Endodermal cell (in vitro differentiated cells): ENCODE data around the gene WNK2. TPM values are rescaled to one million over a fixed set of nuclear protein-coding genes. Genes with fewer than 3 reads are reported as not detected.

Experiments used
- DNase-seq: peaks from one replicate; pipeline ENCODE4 v3.0.0-alpha.2; 2017
- H3K27ac ChIP-seq: 2 replicates; pipeline ENCODE4 v1.5.1; 2013; ENCODE audit warnings: mild to moderate bottlenecking, low read depth, low read length, moderate library complexity
- H3K27me3 ChIP-seq: 2 replicates; pipeline ENCODE4 v1.6.1; 2013; ENCODE audit warnings: mild to moderate bottlenecking, low read length, moderate library complexity; ENCODE audit not compliant: insufficient read depth, control insufficient read depth, poor library complexity, severe bottlenecking
- H3K36me3 ChIP-seq: 2 replicates; pipeline ENCODE4 v1.7.0; 2013; ENCODE audit warnings: mild to moderate bottlenecking, low read length, moderate library complexity; ENCODE audit not compliant: control insufficient read depth, insufficient read depth
- H3K4me1 ChIP-seq: one replicate; pipeline ENCODE4 v1.7.0; 2013; ENCODE audit warnings: low read length; ENCODE audit not compliant: control insufficient read depth, insufficient read depth
- H3K4me3 ChIP-seq: 2 replicates; pipeline ENCODE4 v1.5.1; 2013; ENCODE audit warnings: mild to moderate bottlenecking, low read length, moderate library complexity
- H3K9ac ChIP-seq: 2 replicates; pipeline ENCODE4 v1.6.1; 2013; ENCODE audit warnings: mild to moderate bottlenecking, low read length, moderate library complexity; ENCODE audit not compliant: poor library complexity, severe bottlenecking; ENCODE audit errors: extremely low read depth
- H3K9me3 ChIP-seq: 2 replicates; pipeline ENCODE4 v1.6.1; 2013; ENCODE audit warnings: mild to moderate bottlenecking, low read length, moderate library complexity; ENCODE audit not compliant: control insufficient read depth
- H3K27ac Mint-ChIP-seq: 2 replicates; pipeline ENCODE4 v1.8.0; 2020; ENCODE audit warnings: mixed read lengths
- H3K27me3 Mint-ChIP-seq: 2 replicates; pipeline ENCODE4 v1.8.0; 2021; ENCODE audit warnings: mild to moderate bottlenecking, mixed read lengths; ENCODE audit not compliant: insufficient read depth
- H3K36me3 Mint-ChIP-seq: 2 replicates; pipeline ENCODE4 v1.8.0; 2020; ENCODE audit warnings: low read depth, mixed read lengths
- H3K4me1 Mint-ChIP-seq: 2 replicates; pipeline ENCODE4 v1.8.0; 2020; ENCODE audit warnings: mixed read lengths
- H3K4me3 Mint-ChIP-seq: 2 replicates; pipeline ENCODE4 v1.8.0; 2020; ENCODE audit warnings: mild to moderate bottlenecking, moderate library complexity, mixed read lengths
- H3K9me3 Mint-ChIP-seq: 2 replicates; pipeline ENCODE4 v1.8.0; 2020; ENCODE audit warnings: mild to moderate bottlenecking, mixed read lengths
- WGBS, 2 experiments: methylation state at CpG; one replicate each; pipeline versions ENCODE4 v1.1.5 to v1.1.7; 2013; ENCODE audit warnings: missing lambda C conversion rate in 2 of 2, mixed read lengths in 1 of 2; ENCODE audit not compliant: insufficient coverage in 1 of 2, insufficient read length in 1 of 2; 5-methylcytosine and 5-hydroxymethylcytosine counted together
- total RNA-seq, 2 donors: library from RNA; stranded (reverse); fragmentation: NEBNext Ultra II Directional in 1 of 2; extraction: Animal tissue kit (Norgen Biotek cat#: 25700) in 1 of 2; gene quantifications; 2 replicates in 1 of 2; 3 replicates in 1 of 2; pipeline ENCODE4 v1.2.1, GENCODE V29; 2021
- TF ChIP-seq, protein P1 (sequence below): fragments of 200-600 bp; sonication (generic); conservative IDR thresholded peaks from 2 replicates; pipeline ENCODE4 v1.5.0; 2021; ENCODE audit warnings: antibody characterized with exemption, mild to moderate bottlenecking

Gene WNK2
- total RNA-seq, 2 donors from 2014 or later, result 46.1 to 48.8 TPM

- Histone ChIP-seq H3K27me3 (no peaks in the 10 kb centered on the region), H3K4me1 (no peaks in the 10 kb centered on the region), H3K9me3 (no peaks in the 10 kb centered on the region), H3K4me3 (no peak overlapping the region), H3K9ac (no peak overlapping the region), H3K36me3 (no peaks in the 10 kb centered on the region), H3K27ac (no peak overlapping the region)
- no peak for DNase-seq
- Mint-ChIP-seq H3K27me3 (no peaks in the 10 kb centered on the region), H3K9me3 (no peaks in the 10 kb centered on the region), H3K4me1 (no peaks in the 10 kb centered on the region), H3K36me3 (peaks cover 7% of the 10 kb centered on the region), H3K27ac (no peak overlapping the region), H3K4me3 (no peak overlapping the region)
- 92 to 94% methylated on average over 16 to 18 of the region's 18 CpGs for WGBS, 2 experiments
- TF ChIP-seq, protein P1, sequence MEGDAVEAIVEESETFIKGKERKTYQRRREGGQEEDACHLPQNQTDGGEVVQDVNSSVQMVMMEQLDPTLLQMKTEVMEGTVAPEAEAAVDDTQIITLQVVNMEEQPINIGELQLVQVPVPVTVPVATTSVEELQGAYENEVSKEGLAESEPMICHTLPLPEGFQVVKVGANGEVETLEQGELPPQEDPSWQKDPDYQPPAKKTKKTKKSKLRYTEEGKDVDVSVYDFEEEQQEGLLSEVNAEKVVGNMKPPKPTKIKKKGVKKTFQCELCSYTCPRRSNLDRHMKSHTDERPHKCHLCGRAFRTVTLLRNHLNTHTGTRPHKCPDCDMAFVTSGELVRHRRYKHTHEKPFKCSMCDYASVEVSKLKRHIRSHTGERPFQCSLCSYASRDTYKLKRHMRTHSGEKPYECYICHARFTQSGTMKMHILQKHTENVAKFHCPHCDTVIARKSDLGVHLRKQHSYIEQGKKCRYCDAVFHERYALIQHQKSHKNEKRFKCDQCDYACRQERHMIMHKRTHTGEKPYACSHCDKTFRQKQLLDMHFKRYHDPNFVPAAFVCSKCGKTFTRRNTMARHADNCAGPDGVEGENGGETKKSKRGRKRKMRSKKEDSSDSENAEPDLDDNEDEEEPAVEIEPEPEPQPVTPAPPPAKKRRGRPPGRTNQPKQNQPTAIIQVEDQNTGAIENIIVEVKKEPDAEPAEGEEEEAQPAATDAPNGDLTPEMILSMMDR, result peak; percentile 43
These were observed 140.4 kb downstream of the WNK2 start for GRCh38 chr9:93324191-93324834.

GRCh38 chr9:93325307-93326035, 141.5 kb downstream of the WNK2 start:
- no peak overlapping the region for H3K4me3 Mint-ChIP-seq
- WGBS, 2 experiments, result 89 to 91% methylated on average over 9 to 22 of the region's 22 CpGs
- H3K9me3 Mint-ChIP-seq, result no peaks in the 10 kb centered on the region
- Histone ChIP-seq H3K27me3 (no peaks in the 10 kb centered on the region), H3K4me3 (no peak overlapping the region), H3K27ac (no peak overlapping the region), H3K36me3 (no peaks in the 10 kb centered on the region), H3K4me1 (no peaks in the 10 kb centered on the region), H3K9ac (no peak overlapping the region), H3K9me3 (no peaks in the 10 kb centered on the region)
- no peak overlapping the region for H3K27ac Mint-ChIP-seq
- no peaks in the 10 kb centered on the region for H3K27me3 Mint-ChIP-seq
- no peaks in the 10 kb centered on the region for H3K4me1 Mint-ChIP-seq
- DNase-seq, result peak; percentile 42
- H3K36me3 Mint-ChIP-seq, result peaks cover 14% of the 10 kb centered on the region
- TF ChIP-seq, protein P1, result no peak

DNA sequence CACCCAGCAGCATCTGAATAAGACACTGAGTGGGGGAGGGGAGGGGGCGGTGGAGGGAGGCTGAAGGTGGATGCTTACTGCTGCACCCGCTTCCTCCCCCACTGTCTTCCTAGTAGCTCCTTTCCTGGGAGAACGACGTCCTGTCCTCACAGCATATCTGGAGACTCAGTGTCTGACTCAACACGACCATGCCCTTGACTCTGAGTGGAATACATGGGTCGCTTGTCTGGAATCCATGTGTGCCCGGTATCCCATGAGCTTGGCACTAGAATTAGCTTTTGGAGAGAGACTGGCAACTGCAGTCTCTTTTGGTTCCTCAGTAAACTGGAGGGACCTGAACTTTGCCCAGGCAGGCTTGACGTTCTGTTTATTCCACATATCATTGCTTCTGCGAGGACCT, 142.1 kb downstream of the WNK2 start:
- no peaks in the 10 kb centered on the region for H3K4me1 ChIP-seq

More for the DNA sequence above, 142.1 kb downstream of the WNK2 start:
- Mint-ChIP-seq H3K27me3 (no peaks in the 10 kb centered on the region), H3K36me3 (peaks cover 18% of the 10 kb centered on the region), H3K27ac (no peak overlapping the region), H3K9me3 (peaks cover 3% of the 10 kb centered on the region), H3K4me1 (no peaks in the 10 kb centered on the region), H3K4me3 (no peak overlapping the region)
- TF ChIP-seq, protein P1, result no peak
- Histone ChIP-seq H3K9ac (no peak overlapping the region), H3K9me3 (no peaks in the 10 kb centered on the region), H3K36me3 (no peaks in the 10 kb centered on the region), H3K4me3 (no peak overlapping the region), H3K27ac (no peak overlapping the region), H3K27me3 (no peaks in the 10 kb centered on the region)
- no peak for DNase-seq
- 94% methylated on average over 7 to 8 of the region's 9 CpGs for WGBS, 2 experiments
